Left lung (tissue), 10 donors: ENCODE measurements around the gene DENND1A. TPM values are rescaled to one million over a fixed set of nuclear protein-coding genes. Genes with fewer than 3 reads are reported as not detected.

Source experiments
- ATAC-seq: fragments of 200-7000 bp; cut with Tn5 transposase; one replicate; pipeline ENCODE4 v1.9.1; 2020; ENCODE audit warnings: moderate library complexity
- DNase-seq, 4 donors: peaks; one replicate each; pipeline ENCODE4 v3.0.0-alpha.2; 2013 to 2020
- H3K27ac ChIP-seq, 2 donors: fragments of 200-600 bp; sonication (generic) in 1 of 2; one replicate each; pipeline versions ENCODE4 v1.5.0 to v1.8.0; 2020 to 2021
- H3K27me3 ChIP-seq, 2 donors: fragments of 200-600 bp; sonication (generic) in 1 of 2; one replicate each; pipeline versions ENCODE4 v1.5.0 to v1.8.0; 2020 to 2021
- H3K36me3 ChIP-seq, 2 donors: fragments of 200-600 bp; sonication (generic) in 1 of 2; one replicate each; pipeline versions ENCODE4 v1.5.0 to v1.8.0; 2020 to 2021
- H3K4me1 ChIP-seq, 2 donors: fragments of 200-600 bp; one replicate each; pipeline ENCODE4 v1.8.0; 2021
- H3K4me3 ChIP-seq, 2 donors: fragments of 200-600 bp; sonication (generic) in 1 of 2; one replicate each; pipeline versions ENCODE4 v1.5.0 to v1.8.0; 2020 to 2021; ENCODE audit warnings: mild to moderate bottlenecking in 1 of 2
- H3K9me3 ChIP-seq, 2 donors: fragments of 200-600 bp; sonication (generic) in 1 of 2; one replicate each; pipeline versions ENCODE4 v1.5.0 to v1.8.0; 2020 to 2021
- intact Hi-C, 2 donors: fragments of 100-400 bp; cut with DNase I; formaldehyde crosslinking; loops; one replicate each; pipeline versions ENCODE4 v1.11.2 to v1.14.2; 2022
- polyA plus RNA-seq, 6 donors: library from polyadenylated mRNA; unstranded; fragments of 120-200 nt; gene quantifications; one replicate each; pipeline ENCODE4 v1.2.1, GENCODE V29; 2013; ENCODE audit not compliant: insufficient read length in 6 of 6
- total RNA-seq, 2 donors: library from RNA; stranded (reverse); fragmentation: NEBNext Ultra II Directional; extraction: Animal tissue kit (Norgen Biotek cat#: 25700); gene quantifications; one replicate each; pipeline ENCODE4 v1.2.1, GENCODE V29; 2021
- TF ChIP-seq, protein P1 (sequence below), 2 donors: fragments of 200-600 bp; sonication (generic) in 1 of 2; IDR thresholded peaks; one replicate each; pipeline versions ENCODE4 v1.5.0 to v1.8.0; 2021; ENCODE audit warnings: antibody characterized with exemption in 2 of 2
- donor health status: DM: no; HTN: yes; CAD: no.
- donor health status: DM: no; HTN: no; CAD: no.

Gene DENND1A
- total and polyA plus RNA-seq, 8 donors, result 8.3 to 23.2 (median 9.7) TPM

DNA sequence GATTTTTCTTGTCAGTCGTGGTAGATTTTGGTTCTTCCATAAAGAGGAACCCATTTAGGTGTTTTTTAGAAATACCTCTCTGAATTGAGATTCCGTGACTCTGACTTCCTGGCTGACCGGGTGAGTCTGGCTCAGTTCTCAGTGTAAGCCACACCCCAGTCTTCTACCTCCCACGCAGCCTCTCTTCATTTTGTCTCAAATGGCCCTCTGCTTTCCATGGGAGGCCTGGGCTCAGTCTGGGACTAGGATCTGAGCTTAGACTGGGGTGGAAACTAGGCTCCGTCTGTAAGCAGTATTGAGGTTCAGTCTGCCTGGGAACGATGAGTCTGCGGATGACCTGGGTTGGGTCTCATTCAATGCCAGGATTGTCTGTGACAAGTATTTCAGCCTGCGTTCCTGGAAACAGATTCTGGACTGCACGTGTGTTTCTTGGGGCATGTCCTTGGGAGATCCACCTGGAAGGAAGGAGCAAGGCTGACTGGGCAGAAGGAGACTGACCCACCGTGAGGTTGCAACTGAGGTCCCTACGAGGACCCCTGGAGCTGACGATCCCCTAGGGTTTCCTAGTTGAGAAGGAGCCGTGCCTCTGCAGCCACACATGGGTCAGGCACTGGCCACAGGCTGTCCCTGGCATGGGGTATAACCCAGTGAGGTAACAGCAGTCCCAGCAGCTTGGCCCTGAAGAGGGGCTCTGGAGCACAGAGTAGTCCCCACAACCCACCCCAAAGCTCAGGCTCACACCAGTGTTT lies 586.3 kb downstream of the DENND1A start:
- no peaks in the 10 kb centered on the region for H3K36me3 ChIP-seq
- no peak overlapping the region for H3K4me3 ChIP-seq
- H3K27me3 ChIP-seq, result peaks cover 0 to 22% of the 10 kb centered on the region in 2 donors
- ATAC-seq (peak; percentile 12), DNase-seq (no peak)
- TF ChIP-seq, protein P1, sequence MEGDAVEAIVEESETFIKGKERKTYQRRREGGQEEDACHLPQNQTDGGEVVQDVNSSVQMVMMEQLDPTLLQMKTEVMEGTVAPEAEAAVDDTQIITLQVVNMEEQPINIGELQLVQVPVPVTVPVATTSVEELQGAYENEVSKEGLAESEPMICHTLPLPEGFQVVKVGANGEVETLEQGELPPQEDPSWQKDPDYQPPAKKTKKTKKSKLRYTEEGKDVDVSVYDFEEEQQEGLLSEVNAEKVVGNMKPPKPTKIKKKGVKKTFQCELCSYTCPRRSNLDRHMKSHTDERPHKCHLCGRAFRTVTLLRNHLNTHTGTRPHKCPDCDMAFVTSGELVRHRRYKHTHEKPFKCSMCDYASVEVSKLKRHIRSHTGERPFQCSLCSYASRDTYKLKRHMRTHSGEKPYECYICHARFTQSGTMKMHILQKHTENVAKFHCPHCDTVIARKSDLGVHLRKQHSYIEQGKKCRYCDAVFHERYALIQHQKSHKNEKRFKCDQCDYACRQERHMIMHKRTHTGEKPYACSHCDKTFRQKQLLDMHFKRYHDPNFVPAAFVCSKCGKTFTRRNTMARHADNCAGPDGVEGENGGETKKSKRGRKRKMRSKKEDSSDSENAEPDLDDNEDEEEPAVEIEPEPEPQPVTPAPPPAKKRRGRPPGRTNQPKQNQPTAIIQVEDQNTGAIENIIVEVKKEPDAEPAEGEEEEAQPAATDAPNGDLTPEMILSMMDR (IDR thresholded peaks at IDR 0.05), result no peak
- H3K27ac ChIP-seq, result no peak overlapping the region
- H3K4me1 ChIP-seq, result peaks cover 11 to 22% of the 10 kb centered on the region in 2 donors
- H3K9me3 ChIP-seq, result no peaks in the 10 kb centered on the region
- intact Hi-C loops, result no loop called here

DNA sequence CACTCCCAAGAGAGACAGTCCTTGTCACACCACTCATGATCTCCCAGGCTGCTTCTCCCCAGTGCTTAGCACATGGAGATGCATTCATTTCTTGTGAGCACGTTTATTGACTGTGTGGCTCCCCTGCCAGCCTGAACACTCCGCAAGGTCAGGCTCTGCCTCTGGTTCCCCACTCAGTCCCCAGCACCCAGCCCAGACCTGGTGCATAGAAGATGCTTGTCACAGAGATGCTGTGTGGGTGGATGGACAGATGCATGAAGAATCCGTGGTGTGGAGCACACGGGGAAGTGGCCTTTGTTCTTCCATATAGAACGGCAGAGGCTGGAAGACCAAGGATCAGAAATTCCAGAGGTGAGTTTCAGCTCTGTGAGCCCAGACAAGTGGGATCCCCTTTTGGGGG lies 587.7 kb downstream of the DENND1A start:
- peaks cover 0 to 24% of the 10 kb centered on the region in 2 donors for H3K27me3 ChIP-seq
- peaks cover 11 to 22% of the 10 kb centered on the region in 2 donors for H3K4me1 ChIP-seq
- DNase-seq (peak in 1 of 4 donors; percentile 11), ATAC-seq (no peak)
- no peak overlapping the region for H3K27ac ChIP-seq
- H3K4me3 ChIP-seq, result no peak overlapping the region
- H3K9me3 ChIP-seq, result no peaks in the 10 kb centered on the region
- intact Hi-C loops, result no loop called here
- no peaks in the 10 kb centered on the region for H3K36me3 ChIP-seq
- TF ChIP-seq, protein P1 (IDR thresholded peaks at IDR 0.05), result no peak

DNA sequence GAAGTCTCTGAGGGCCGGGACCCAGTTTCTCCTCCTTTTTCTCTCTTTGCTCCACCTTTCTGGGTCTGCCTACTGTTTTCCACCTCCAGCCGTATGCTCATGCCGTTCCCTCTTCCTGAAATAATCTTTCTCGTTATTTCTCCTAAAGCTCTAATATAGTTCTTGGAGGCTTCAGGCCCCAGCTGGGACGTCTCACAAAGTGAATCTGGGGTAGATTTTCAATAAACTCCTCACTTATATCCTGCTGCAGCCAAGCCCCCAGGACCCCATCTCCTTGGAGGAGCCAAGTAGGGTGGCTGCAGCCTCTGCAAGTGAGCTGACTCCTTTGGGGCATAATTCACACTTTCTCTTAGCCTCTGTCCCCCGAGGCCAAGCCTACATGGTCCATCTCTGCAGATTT lies 588.1 kb downstream of the DENND1A start:
- no peak for ATAC-seq
- H3K4me3 ChIP-seq, result no peak overlapping the region
- H3K9me3 ChIP-seq, result no peaks in the 10 kb centered on the region
- peaks cover 0 to 24% of the 10 kb centered on the region in 2 donors for H3K27me3 ChIP-seq
- no peaks in the 10 kb centered on the region for H3K36me3 ChIP-seq
- intact Hi-C loops, result no loop called here
- no peak overlapping the region for H3K27ac ChIP-seq
- peaks cover 11 to 22% of the 10 kb centered on the region in 2 donors for H3K4me1 ChIP-seq
- peak in 1 of 4 donors; percentile 17 for DNase-seq
- TF ChIP-seq, protein P1 (IDR thresholded peaks at IDR 0.05), result no peak

DNA sequence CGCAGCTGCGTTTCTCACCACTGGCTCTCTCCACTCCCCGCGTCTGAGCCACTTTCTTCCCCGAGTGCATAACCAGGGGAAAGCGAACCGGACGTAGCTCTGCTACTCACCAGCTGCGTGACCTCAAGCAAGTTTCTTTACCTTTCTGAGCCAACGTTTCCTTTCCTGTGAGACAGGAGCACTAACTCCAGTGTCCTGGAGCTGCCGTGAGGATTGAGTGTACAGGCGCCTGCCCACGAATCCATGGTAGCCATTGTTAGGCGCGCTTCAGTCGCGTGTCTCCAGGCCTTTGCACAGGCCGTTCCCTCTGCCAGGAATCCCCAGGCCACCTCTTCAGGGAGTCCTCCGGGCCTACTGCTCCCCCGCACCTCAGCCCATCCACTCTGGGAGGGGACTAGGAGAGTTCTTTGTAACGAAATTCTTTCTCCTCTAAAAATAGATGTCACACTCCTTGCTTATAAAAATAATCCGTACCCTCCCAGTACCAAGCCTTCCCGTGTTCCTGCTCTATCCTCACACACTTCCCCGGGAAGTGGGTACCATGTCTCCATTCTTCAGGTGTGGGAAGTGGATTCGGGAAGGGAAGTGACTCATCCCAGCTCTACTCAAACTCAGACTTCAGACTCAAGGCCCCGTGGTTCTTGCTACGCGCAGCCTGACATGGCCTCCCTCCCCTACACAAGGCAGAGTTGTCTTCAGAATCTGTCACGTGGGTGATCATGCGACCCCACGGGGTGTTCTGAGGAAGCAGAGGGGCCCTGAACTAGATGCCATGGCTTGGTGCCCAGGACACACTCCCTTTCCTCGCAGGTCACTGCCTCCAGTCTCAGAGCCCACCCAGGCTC lies 590.0 kb downstream of the DENND1A start:
- H3K4me3 ChIP-seq, result peak overlapping the region in 1 of 2 donors; percentile 18
- peak in 1 of 4 donors; percentile 47 for DNase-seq
- intact Hi-C loops, result no loop called here
- ATAC-seq, result peak; percentile 17
- H3K36me3 ChIP-seq, result no peaks in the 10 kb centered on the region
- H3K4me1 ChIP-seq, result peaks cover 17 to 22% of the 10 kb centered on the region in 2 donors
- TF ChIP-seq, protein P1 (IDR thresholded peaks at IDR 0.05), result no peak
- H3K27ac ChIP-seq, result no peak overlapping the region
- no peaks in the 10 kb centered on the region for H3K9me3 ChIP-seq
- H3K27me3 ChIP-seq, result peaks cover 0 to 24% of the 10 kb centered on the region in 2 donors
